Measurements from ENCODE around the gene HORMAD2.

HORMAD2 gene

DNA sequence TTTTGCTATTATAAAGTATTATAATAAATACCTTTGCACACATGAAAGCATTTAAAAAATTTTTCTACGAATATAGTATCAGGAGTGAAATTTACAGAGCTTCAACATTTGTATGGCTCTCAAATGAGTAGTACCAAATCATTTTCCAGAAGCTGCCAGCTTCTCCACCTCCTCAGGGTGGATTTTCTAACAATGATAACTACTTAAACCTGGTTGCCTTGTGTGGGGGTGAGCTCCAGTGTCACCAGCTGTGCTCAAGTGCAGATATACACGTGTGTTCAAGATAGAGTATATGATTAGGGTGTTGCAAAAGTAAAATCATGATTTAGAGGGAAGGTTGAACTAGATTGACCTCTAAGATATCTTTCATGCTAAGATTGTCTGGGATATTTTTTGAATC, 48.2 kb downstream of the HORMAD2 start:
- no peak overlapping the region for H3K27ac ChIP-seq (ENCODE audit: low read length)
- no peaks in the 10 kb centered on the region for H3K4me1 ChIP-seq (ENCODE audit: control insufficient read depth, insufficient read depth, low read length)
- no peaks in the 10 kb centered on the region for H3K9me3 ChIP-seq (ENCODE audit: control insufficient read depth, insufficient read depth, low read length)
- no peak for DNase-seq (ENCODE audit: low read depth, low spot score)
- H3K4me3 ChIP-seq (ENCODE audit: low read length) = no peak overlapping the region
- H3K36me3 ChIP-seq (ENCODE audit: control insufficient read depth, insufficient read depth, low read length) = no peaks in the 10 kb centered on the region
- no peaks in the 10 kb centered on the region for H3K27me3 ChIP-seq (ENCODE audit: control insufficient read depth, insufficient read depth, low read length)
- WGBS (ENCODE audit: insufficient coverage, insufficient read length) = no CpG with 5 or more reads among the region's 2 CpGs

DNA sequence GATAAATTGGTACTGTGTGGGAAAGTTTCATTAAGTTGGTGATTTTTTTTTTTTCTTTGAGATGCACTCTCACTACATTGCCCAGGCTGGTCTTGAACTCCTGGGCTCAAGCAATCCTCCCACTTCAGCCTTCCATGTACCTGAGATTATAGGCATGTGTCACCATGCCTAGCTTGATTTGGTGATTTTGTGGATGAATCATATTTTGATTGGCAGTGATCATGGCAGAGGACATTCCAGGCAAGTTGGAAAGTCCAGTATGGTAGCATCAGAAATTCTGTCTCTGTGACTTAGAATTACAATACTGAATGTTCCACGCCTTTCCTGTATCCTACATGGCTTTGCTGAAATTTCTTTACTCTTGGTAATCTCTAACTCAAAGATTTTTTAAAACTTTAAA, 49.4 kb downstream of the HORMAD2 start:
- WGBS (ENCODE audit: insufficient coverage, insufficient read length) = no CpG with 5 or more reads among the region's 1 CpG
- no peak for DNase-seq (ENCODE audit: low read depth, low spot score)

DNA sequence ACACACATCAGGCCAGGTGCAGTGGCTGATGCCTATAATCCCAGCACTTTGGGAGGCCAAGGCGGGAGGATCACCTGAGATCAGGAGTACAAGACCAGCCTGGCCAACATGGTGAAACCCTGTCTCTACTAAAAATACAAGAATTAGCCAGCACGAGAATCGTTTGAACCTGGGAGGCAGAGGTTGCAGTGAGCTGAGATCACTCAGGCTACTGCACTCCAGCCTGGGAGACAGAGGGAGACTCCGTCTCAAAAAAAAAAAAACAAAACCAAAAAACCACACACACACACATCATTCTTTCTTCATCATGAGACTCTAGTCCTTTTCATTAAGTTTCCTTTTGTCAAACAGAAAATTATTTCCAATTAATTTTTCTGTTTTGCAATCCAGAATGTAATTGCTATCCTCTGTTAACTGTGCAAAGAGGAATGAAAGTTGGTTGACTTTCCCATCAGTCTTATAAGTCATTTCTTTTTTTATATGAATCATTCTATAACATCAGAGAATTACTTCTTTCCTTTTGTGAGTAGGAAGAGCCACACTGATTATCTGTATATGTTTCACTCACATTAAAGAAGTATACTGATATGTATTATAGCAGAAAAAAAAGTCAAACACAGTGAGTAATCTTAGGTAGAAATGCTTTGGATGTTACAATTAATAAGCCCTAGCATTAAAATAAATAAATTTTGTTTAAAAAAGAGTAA, 52.2 kb downstream of the HORMAD2 start:
- DNase-seq (ENCODE audit: low read depth, low spot score) = no peak
- no peak overlapping the region for H3K27ac ChIP-seq (ENCODE audit: low read length)
- WGBS (ENCODE audit: insufficient coverage, insufficient read length) = no CpG with 5 or more reads among the region's 4 CpGs
- no peaks in the 10 kb centered on the region for H3K4me1 ChIP-seq (ENCODE audit: control insufficient read depth, insufficient read depth, low read length)
- no peaks in the 10 kb centered on the region for H3K27me3 ChIP-seq (ENCODE audit: control insufficient read depth, insufficient read depth, low read length)
- no peak overlapping the region for H3K4me3 ChIP-seq (ENCODE audit: low read length)
- no peaks in the 10 kb centered on the region for H3K9me3 ChIP-seq (ENCODE audit: control insufficient read depth, insufficient read depth, low read length)
- H3K36me3 ChIP-seq (ENCODE audit: control insufficient read depth, insufficient read depth, low read length) = no peaks in the 10 kb centered on the region

More for the DNA sequence above, 49.4 kb downstream of the HORMAD2 start:
- H3K27ac ChIP-seq (ENCODE audit: low read length) = no peak overlapping the region
- no peak overlapping the region for H3K4me3 ChIP-seq (ENCODE audit: low read length)
- no peaks in the 10 kb centered on the region for H3K9me3 ChIP-seq (ENCODE audit: control insufficient read depth, insufficient read depth, low read length)
- no peaks in the 10 kb centered on the region for H3K27me3 ChIP-seq (ENCODE audit: control insufficient read depth, insufficient read depth, low read length)
- no peaks in the 10 kb centered on the region for H3K4me1 ChIP-seq (ENCODE audit: control insufficient read depth, insufficient read depth, low read length)
- H3K36me3 ChIP-seq (ENCODE audit: control insufficient read depth, insufficient read depth, low read length) = no peaks in the 10 kb centered on the region

DNA sequence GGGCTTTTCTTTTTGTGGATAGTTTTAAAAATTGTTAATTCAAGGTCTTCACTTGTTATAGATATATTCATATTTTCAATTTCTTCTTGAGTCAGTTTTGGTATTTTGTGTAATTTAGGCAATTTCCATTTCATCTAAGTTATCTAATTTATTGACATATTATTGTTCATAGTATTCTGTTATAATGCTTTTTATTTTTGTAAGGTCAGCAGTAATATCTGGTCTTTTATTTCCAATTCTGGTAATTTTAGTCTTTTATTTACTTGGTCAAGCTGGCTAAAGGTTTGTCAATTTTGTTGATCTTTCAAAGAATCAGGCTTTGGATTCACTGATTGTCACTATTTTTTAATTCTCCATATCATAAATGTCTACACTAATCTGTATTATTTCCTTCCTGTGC, 60.1 kb downstream of the HORMAD2 start:
- no peaks in the 10 kb centered on the region for H3K4me1 ChIP-seq (ENCODE audit: control insufficient read depth, insufficient read depth, low read length)
- DNase-seq (ENCODE audit: low read depth, low spot score) = no peak
- H3K36me3 ChIP-seq (ENCODE audit: control insufficient read depth, insufficient read depth, low read length) = no peaks in the 10 kb centered on the region
- no peaks in the 10 kb centered on the region for H3K27me3 ChIP-seq (ENCODE audit: control insufficient read depth, insufficient read depth, low read length)
- H3K9me3 ChIP-seq (ENCODE audit: control insufficient read depth, insufficient read depth, low read length) = no peaks in the 10 kb centered on the region
- no peak overlapping the region for H3K4me3 ChIP-seq (ENCODE audit: low read length)
- H3K27ac ChIP-seq (ENCODE audit: low read length) = no peak overlapping the region

DNA sequence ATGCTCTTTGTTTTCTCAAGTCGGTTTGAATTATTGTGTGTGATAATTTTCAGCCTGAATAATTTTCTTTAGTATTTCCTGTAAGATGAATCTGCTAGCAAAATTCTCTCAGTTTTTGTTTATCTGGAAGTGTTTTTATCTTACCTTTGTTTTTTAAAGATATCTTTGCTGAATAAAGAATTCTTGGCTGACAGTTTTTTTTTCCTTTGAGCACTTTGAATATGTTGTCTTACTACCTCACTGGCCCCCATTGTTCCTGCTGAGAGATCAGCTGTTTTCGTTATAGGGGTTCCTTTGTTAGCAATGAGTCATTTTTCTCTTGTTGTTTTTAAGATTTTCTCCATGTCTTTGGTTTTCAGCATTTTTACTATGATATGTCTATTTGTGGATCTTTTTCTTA, 63.0 kb downstream of the HORMAD2 start:
- no peak overlapping the region for H3K27ac ChIP-seq (ENCODE audit: low read length)
- no peaks in the 10 kb centered on the region for H3K4me1 ChIP-seq (ENCODE audit: control insufficient read depth, insufficient read depth, low read length)
- H3K27me3 ChIP-seq (ENCODE audit: control insufficient read depth, insufficient read depth, low read length) = no peaks in the 10 kb centered on the region
- H3K36me3 ChIP-seq (ENCODE audit: control insufficient read depth, insufficient read depth, low read length) = no peaks in the 10 kb centered on the region
- no peak for DNase-seq (ENCODE audit: low read depth, low spot score)
- no peaks in the 10 kb centered on the region for H3K9me3 ChIP-seq (ENCODE audit: control insufficient read depth, insufficient read depth, low read length)
- no CpG with 5 or more reads among the region's 2 CpGs for WGBS (ENCODE audit: insufficient coverage, insufficient read length)
- H3K4me3 ChIP-seq (ENCODE audit: low read length) = no peak overlapping the region

DNA sequence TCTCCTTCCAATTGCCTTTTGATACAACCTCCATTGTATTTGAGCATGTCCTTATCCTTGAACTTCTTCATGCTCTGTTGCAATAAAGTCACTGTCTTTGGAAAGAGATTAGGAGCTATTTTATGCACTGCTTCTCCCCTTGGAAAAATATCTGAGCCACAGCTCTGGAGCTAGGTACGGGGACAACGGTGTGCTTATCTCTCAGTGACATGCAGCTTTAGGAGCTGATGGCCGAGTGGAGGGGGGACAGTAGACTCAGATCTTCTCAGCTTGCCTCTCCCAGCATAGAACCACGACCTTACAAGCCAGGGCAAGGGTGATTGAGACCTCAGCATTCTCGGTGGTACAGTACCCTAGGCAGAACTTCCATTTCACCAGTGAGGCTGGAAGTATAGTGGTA, 64.1 kb downstream of the HORMAD2 start:
- Histone ChIP-seq H3K4me1 (ENCODE audit: control insufficient read depth, insufficient read depth, low read length) (no peaks in the 10 kb centered on the region), H3K27ac (ENCODE audit: low read length) (no peak overlapping the region), H3K9me3 (ENCODE audit: control insufficient read depth, insufficient read depth, low read length) (no peaks in the 10 kb centered on the region), H3K36me3 (ENCODE audit: control insufficient read depth, insufficient read depth, low read length) (no peaks in the 10 kb centered on the region), H3K27me3 (ENCODE audit: control insufficient read depth, insufficient read depth, low read length) (no peaks in the 10 kb centered on the region), H3K4me3 (ENCODE audit: low read length) (no peak overlapping the region)
- DNase-seq (ENCODE audit: low read depth, low spot score) = no peak
- WGBS (ENCODE audit: insufficient coverage, insufficient read length) = no CpG with 5 or more reads among the region's 5 CpGs

DNA sequence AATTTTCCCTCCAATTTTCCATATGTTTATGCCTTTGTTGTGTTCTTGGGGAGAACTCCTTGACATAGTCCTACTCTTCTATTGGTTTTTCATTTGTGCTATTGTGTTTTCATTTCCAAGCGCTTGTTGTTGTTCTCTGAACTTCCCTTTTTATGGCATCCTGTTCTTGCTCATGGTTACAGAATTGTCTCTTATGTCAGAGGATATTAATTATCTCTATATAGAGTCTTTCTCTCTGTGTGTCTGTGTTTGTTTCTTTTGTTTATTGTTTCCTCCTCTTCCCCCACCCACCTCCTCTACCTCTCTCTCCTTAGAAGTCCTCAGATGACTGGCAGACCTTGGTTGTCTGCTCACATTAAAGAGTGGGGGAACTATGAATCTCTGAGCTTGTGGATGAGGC, 69.9 kb downstream of the HORMAD2 start:
- no peaks in the 10 kb centered on the region for H3K9me3 ChIP-seq (ENCODE audit: control insufficient read depth, insufficient read depth, low read length)
- H3K4me3 ChIP-seq (ENCODE audit: low read length) = no peak overlapping the region
- no peaks in the 10 kb centered on the region for H3K36me3 ChIP-seq (ENCODE audit: control insufficient read depth, insufficient read depth, low read length)
- H3K27ac ChIP-seq (ENCODE audit: low read length) = no peak overlapping the region
- no peak for DNase-seq (ENCODE audit: low read depth, low spot score)
- WGBS (ENCODE audit: insufficient coverage, insufficient read length) = no CpG with 5 or more reads among the region's 1 CpG
- no peaks in the 10 kb centered on the region for H3K27me3 ChIP-seq (ENCODE audit: control insufficient read depth, insufficient read depth, low read length)
- no peaks in the 10 kb centered on the region for H3K4me1 ChIP-seq (ENCODE audit: control insufficient read depth, insufficient read depth, low read length)

DNA sequence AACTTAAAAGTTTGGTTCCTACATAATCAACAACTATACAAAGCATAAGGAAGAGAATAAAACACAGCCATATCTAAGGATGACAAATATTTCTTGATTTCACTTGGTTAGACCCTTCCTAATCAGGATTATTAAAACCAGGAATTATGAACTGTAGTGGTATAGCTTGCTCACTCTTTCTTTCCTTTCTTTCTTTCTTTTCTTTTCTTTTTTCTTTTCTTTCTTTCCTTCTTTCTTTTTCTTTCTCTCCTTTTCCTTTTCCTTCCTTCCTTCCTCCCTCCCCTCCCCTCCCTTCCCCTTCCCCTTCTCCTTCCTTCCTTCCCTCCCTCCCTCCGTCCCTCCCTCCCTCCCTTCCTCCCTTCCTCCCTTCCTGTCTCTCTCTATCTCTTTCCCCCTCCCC, 78.0 kb downstream of the HORMAD2 start:
- no CpG with 5 or more reads among the region's 1 CpG for WGBS (ENCODE audit: insufficient coverage, insufficient read length)
- no peaks in the 10 kb centered on the region for H3K4me1 ChIP-seq (ENCODE audit: control insufficient read depth, insufficient read depth, low read length)
- H3K36me3 ChIP-seq (ENCODE audit: control insufficient read depth, insufficient read depth, low read length) = no peaks in the 10 kb centered on the region
- no peak overlapping the region for H3K4me3 ChIP-seq (ENCODE audit: low read length)
- no peaks in the 10 kb centered on the region for H3K9me3 ChIP-seq (ENCODE audit: control insufficient read depth, insufficient read depth, low read length)
- no peak overlapping the region for H3K27ac ChIP-seq (ENCODE audit: low read length)
- no peaks in the 10 kb centered on the region for H3K27me3 ChIP-seq (ENCODE audit: control insufficient read depth, insufficient read depth, low read length)
- DNase-seq (ENCODE audit: low read depth, low spot score) = no peak

DNA sequence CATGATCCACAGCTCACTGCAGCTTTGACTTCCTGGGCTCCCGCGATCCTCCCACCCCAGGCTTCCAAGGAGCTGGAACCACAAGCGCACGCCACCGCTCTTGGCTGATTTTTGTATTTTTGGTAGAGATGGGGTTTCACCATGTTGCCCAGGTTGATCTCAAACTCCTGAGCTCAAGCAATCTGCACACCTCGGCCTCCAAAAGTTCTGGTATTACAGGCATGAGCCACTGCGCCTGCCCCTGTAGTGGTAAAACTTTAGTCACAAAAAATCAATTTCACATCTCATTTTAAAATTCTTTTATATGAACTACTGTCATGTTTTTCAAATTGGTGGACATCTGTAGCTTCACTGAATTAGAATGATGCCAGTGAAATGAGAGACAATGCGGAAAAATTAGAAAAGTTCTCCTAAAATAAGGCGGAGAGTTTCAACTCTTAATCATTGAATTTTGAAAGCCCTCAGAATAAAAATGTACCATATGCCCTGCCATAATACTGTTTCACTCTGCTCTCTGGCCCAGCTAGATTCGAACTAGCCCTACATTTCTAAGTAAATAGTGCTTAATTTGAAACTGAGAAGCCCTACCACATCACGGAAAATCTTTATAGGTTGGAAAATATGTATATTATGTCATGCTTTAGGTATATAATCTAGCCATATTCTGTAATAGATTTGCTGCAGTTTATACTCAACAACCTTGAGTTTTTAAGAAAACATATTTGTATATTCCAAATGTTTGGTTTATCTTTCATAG, 78.7 kb downstream of the HORMAD2 start:
- H3K4me1 ChIP-seq (ENCODE audit: control insufficient read depth, insufficient read depth, low read length) = no peaks in the 10 kb centered on the region
- no peaks in the 10 kb centered on the region for H3K9me3 ChIP-seq (ENCODE audit: control insufficient read depth, insufficient read depth, low read length)
- no peaks in the 10 kb centered on the region for H3K36me3 ChIP-seq (ENCODE audit: control insufficient read depth, insufficient read depth, low read length)
- no peak for DNase-seq (ENCODE audit: low read depth, low spot score)
- H3K27ac ChIP-seq (ENCODE audit: low read length) = no peak overlapping the region
- H3K4me3 ChIP-seq (ENCODE audit: low read length) = no peak overlapping the region
- WGBS (ENCODE audit: insufficient coverage, insufficient read length) = no CpG with 5 or more reads among the region's 11 CpGs
- no peaks in the 10 kb centered on the region for H3K27me3 ChIP-seq (ENCODE audit: control insufficient read depth, insufficient read depth, low read length)

DNA sequence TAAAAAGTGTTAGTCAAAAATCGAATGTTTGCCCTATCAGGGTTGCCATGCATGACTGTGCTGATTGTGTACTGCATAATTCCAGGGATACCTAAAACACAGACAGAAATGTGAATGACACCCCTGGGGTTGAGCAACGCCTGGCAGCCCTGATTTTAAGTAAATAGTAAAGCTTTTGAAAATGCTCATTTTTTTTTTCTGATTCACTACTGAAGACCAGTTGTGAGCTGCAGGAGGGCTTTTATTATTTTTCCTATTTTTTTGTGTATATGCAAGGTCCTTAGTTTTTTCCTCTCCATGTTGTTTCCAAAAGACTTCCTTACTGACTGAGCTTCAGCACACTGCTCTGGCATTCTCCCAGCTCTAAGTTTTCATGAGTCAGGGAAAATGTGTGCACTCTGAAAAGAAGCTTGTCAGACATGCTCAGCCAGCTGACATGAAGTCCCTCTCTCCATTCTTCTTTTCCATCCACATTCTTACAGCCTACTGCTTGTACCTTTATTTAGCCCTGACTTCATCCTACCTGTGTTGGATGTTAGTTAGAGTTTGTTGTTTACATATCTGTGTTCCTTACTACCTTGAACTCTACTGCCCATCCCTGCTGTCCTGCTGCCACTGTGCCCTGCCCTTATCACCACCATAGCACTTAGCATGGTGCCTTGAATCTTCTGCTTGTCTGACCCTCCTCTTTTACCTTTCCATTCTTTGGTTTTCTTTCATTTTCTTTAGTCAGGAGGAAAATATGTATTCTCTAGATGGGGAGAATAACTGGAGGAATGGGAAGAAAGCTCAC, 79.5 kb downstream of the HORMAD2 start:
- Histone ChIP-seq H3K9me3 (ENCODE audit: control insufficient read depth, insufficient read depth, low read length) (no peaks in the 10 kb centered on the region), H3K4me3 (ENCODE audit: low read length) (no peak overlapping the region), H3K27ac (ENCODE audit: low read length) (no peak overlapping the region), H3K36me3 (ENCODE audit: control insufficient read depth, insufficient read depth, low read length) (no peaks in the 10 kb centered on the region), H3K27me3 (ENCODE audit: control insufficient read depth, insufficient read depth, low read length) (no peaks in the 10 kb centered on the region), H3K4me1 (ENCODE audit: control insufficient read depth, insufficient read depth, low read length) (no peaks in the 10 kb centered on the region)
- DNase-seq (ENCODE audit: low read depth, low spot score) = no peak
- no CpG with 5 or more reads among the region's 2 CpGs for WGBS (ENCODE audit: insufficient coverage, insufficient read length)

Measured in iPS DF 6.9 (cell line).